ENCODE results near the gene PARD3B.

PARD3B gene

GRCh38 chr2:205651719-205652118 is 1106.4 kb downstream of the PARD3B start:
- Histone ChIP-seq H3K27ac (replicated peaks) (no peak overlapping the region), H3K4me3 (replicated peaks; ENCODE audit: insufficient read depth, low read length) (no peak overlapping the region), H3K27me3 (ENCODE audit: insufficient read depth, poor library complexity, severe bottlenecking) (peaks cover 4% of the 10 kb centered on the region)
- no peak for DNase-seq (ENCODE audit: low read depth in 1 of 2, low spot score in 1 of 2)
- TF ChIP-seq POLR2AphosphoS5 (IDR thresholded peaks at IDR 0.05; ENCODE audit: low read depth) (no peak), SPI1 (IDR thresholded peaks at IDR 0.05; ENCODE audit: borderline replicate concordance, low read depth) (no peak), GABPA (IDR thresholded peaks at IDR 0.05; ENCODE audit: low read depth) (no peak), REST (IDR thresholded peaks at IDR 0.05; ENCODE audit: insufficient replicate concordance, low read depth) (no peak), CTCF (IDR thresholded peaks at IDR 0.05; ENCODE audit: insufficient read depth, low read length) (no peak)

DNA sequence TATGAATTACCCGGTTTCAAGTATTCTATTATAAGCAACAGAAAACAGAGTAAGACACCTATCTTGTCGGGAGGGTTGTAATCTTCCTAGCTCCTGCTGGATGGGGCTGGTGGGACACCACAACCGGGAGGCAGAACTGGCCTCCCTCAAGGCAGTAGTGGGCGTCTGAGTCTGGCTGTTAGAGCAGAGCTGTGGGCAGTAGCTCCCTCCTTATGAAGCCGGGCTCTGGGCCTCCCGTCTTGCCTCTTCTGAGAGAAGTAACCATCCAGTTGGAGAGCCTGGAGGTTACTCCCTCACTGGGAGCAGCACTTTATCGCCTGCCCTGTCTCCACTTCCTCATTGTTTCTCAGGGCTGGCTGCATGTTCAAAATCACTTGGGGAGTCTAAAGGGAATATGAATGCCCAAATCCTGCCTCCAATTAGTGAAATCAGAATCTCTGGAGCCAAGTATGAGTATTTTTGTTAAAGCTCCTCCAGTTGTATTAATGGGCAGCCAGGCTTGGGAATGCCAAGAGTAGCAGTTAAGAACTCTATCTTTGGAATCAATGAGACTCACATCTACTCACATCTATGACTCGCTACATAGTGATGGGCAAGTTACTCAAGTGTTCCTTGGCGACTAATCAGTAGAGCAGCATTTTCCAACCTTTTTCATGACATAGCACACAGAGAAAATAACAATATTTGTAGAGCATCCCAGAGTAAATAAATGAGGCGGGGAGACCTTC is 1109.8 kb downstream of the PARD3B start:
- Histone ChIP-seq H3K4me3 (replicated peaks; ENCODE audit: insufficient read depth, low read length) (no peak overlapping the region), H3K27ac (replicated peaks) (no peak overlapping the region), H3K27me3 (ENCODE audit: insufficient read depth, poor library complexity, severe bottlenecking) (no peaks in the 10 kb centered on the region)
- TF ChIP-seq GABPA (IDR thresholded peaks at IDR 0.05; ENCODE audit: low read depth), result no peak
- peak; percentile 22; the same call in 1 of the 2 replicates for TF ChIP-seq SPI1 (IDR thresholded peaks at IDR 0.05; ENCODE audit: borderline replicate concordance, low read depth)
- DNase-seq (ENCODE audit: low read depth in 1 of 2, low spot score in 1 of 2), result no peak

GRCh38 chr2:205655779-205656456 is 1110.6 kb downstream of the PARD3B start:
- no peak for TF ChIP-seq POLR2AphosphoS5 (IDR thresholded peaks at IDR 0.05; ENCODE audit: low read depth)
- no peak for TF ChIP-seq SPI1 (IDR thresholded peaks at IDR 0.05; ENCODE audit: borderline replicate concordance, low read depth)
- TF ChIP-seq REST (IDR thresholded peaks at IDR 0.05; ENCODE audit: insufficient replicate concordance, low read depth), result no peak
- TF ChIP-seq CTCF (IDR thresholded peaks at IDR 0.05; ENCODE audit: insufficient read depth, low read length), result no peak
- TF ChIP-seq GABPA (IDR thresholded peaks at IDR 0.05; ENCODE audit: low read depth), result no peak
- no peaks in the 10 kb centered on the region for H3K27me3 ChIP-seq (ENCODE audit: insufficient read depth, poor library complexity, severe bottlenecking)
- H3K27ac ChIP-seq (replicated peaks), result no peak overlapping the region
- no peak for DNase-seq (ENCODE audit: low read depth in 1 of 2, low spot score in 1 of 2)
- H3K4me3 ChIP-seq (replicated peaks; ENCODE audit: insufficient read depth, low read length), result no peak overlapping the region

DNA sequence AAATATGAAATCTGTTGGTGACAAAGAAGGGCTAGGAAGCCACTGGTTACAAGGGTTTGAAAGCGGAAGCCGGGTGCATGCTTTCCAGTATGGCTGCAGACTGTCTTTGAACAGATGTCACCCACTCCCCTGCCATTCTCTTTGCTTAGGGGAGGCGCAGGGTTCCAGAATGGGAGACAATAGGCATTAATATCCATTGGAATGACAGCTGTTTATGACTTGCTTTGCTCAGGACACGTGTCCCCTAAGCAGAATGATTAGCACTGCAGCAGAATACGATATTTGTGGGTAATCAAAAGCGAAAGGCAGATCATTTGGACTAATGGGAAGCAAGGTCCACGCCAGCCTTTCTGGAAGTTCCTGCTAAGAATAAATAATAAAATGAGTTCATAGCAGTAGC is 1111.2 kb downstream of the PARD3B start:
- H3K4me3 ChIP-seq (replicated peaks; ENCODE audit: insufficient read depth, low read length), result no peak overlapping the region
- no peak overlapping the region for H3K27ac ChIP-seq (replicated peaks)
- TF ChIP-seq POLR2AphosphoS5 (IDR thresholded peaks at IDR 0.05; ENCODE audit: low read depth), result no peak
- no peak for TF ChIP-seq CTCF (IDR thresholded peaks at IDR 0.05; ENCODE audit: insufficient read depth, low read length)
- TF ChIP-seq GABPA (IDR thresholded peaks at IDR 0.05; ENCODE audit: low read depth), result no peak
- no peak for TF ChIP-seq REST (IDR thresholded peaks at IDR 0.05; ENCODE audit: insufficient replicate concordance, low read depth)
- no peak for TF ChIP-seq SPI1 (IDR thresholded peaks at IDR 0.05; ENCODE audit: borderline replicate concordance, low read depth)
- no peak for DNase-seq (ENCODE audit: low read depth in 1 of 2, low spot score in 1 of 2)
- no peaks in the 10 kb centered on the region for H3K27me3 ChIP-seq (ENCODE audit: insufficient read depth, poor library complexity, severe bottlenecking)
